DMS153 treated with DMSO at 0.1 percent for 48 hours (cell line): ENCODE measurements around the gene RASSF8.

Experiments used
- DNase-seq: peaks from one replicate; lab custom pipeline; 2025; ENCODE audit not compliant: unreplicated experiment; lab: John Stamatoyannopoulos, UW

The RASSF8 gene, protein sequence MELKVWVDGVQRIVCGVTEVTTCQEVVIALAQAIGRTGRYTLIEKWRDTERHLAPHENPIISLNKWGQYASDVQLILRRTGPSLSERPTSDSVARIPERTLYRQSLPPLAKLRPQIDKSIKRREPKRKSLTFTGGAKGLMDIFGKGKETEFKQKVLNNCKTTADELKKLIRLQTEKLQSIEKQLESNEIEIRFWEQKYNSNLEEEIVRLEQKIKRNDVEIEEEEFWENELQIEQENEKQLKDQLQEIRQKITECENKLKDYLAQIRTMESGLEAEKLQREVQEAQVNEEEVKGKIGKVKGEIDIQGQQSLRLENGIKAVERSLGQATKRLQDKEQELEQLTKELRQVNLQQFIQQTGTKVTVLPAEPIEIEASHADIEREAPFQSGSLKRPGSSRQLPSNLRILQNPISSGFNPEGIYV

DNA sequence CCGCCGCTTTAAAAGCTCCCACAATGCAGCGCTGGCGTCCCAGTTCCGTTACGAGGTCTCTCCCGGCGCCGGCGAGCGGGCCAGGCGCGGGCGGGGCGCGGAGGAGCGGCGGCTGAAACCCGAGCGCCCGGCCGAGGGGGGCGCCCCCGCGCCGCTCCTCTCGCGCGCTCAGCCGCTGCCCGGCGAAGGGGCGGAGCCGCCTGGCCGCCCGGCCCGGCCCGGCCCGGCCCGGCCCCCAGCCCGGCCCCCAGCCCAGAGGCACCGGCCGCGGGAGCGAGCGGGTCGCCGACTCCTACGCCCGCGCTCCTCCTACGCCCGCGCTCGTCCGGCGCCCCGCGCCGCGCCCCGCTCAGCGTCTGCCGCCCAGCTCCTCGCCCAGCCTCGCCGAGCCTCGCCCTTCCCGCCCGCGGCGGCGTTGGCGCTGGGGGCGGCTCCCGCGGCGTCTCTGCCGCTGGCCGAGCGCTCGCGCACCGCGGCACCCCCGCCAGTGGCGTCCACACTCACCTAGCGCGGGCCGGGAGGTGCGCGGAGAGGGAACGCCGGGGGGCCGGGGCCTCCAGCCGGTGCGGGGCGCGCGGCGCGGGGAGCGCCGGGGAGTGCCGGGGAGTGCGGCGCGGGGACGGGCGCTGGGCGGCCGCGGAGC is at the start of gene RASSF8:
Gene RASSF8, plus strand, starts transcription at position 255 of the 643 bp plus-strand sequence. CDS start 96,662 bp downstream, outside the sequence.
- DNase-seq: peak; percentile 26

GRCh38 chr12:25914551-25914950 is 43.9 kb upstream of the RASSF8 start:
- no peak for DNase-seq

DNA sequence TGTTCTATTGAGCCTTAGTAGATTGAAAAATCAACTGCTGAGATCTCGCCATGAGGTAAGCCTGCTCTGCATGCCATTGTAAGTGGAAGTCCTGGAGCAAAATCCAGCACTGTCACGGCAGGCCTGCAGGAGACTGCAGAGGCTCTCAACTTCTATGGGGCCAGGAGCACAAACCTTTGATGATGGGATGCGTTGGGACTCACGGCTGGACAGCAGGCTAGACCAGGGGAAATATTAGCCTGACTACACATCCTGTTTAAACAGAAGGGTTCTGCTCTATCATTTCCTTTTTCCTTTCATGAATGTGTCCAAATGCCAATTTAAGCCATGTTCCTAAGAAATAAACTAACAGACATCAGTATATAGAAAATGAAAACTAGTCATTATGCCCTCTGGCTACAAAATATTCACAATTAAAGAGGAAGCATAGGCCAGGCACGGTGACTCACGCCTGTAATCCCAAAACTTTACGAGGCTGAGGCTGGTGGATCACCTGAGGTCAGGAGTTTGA is 33.9 kb upstream of the RASSF8 start:
- no peak for DNase-seq

DNA sequence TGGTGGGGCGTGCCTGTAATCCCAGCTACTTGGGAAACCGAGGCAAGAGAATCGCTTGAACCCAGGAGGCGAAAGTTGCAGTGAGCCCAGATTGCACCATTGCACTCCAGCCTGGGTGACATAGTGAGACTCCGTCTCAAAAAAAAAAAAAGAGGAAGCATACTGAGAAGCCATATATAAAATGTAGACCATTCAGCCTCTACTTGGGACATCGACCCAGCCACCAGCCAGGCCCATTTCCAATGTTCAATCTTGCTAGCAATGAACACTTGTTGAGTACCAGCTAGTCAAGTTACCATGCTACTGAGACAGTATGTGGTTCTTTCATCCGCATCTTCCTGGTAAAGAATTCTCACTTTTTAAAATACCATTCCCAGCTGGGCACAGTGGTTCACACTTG is 33.4 kb upstream of the RASSF8 start:
- no peak for DNase-seq

DNA sequence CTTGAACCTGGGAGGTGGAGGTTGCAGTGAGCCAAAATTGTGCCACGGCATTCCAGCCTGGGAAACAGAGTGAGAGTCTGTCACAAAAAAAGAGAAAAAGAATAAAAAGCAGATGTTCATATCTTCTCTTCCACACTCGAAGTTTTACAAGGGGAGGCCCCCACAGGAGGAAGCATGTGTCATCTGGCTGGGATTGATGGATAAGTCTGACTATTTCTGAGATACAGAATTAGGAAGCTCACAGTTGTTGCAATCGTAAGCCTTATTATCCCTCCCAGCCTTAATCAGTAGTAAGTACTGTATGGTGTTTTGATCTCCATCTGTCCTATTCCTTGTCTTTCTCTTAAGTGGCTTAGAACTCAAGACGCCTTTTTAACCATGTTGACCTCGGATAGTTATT is 31.9 kb upstream of the RASSF8 start:
- no peak for DNase-seq

DNA sequence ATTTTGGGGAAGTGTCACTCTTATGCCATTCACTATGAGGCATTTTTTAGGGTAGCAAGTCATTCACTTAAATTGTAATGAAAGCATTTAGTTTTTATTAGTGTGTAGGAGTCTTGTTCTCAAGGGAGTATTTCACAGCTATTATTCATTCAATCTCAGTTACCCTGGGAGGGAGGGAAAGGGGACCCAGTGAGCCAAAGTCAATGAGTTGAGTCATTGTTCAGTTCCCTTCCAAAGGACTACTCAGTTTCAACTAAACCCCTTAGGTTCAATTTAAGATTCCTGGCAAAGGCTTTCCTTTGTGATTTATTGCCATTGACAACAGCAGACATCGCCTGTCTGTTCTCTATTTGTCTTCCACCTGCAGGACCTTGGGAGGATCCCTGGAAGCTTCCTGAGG is 29.3 kb upstream of the RASSF8 start:
- no peak for DNase-seq

DNA sequence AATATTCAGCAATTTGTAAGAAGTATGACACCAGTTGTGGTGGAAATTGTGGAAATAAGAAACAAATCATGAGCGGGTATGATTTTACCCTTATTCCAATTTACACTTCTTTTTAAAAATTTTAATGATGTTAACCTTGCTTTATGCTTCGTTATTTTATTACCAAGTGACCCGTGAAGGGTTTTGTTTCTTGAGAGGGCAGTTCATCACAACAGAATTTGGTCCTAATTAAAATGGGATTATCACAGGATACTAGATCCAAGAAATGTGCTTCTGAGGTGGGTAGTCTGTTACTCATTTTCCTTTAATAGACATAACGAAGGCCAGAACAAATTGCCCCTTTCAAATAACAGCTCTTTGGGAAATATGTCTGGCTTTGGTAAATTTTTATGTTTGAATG is 25.5 kb upstream of the RASSF8 start:
- DNase-seq: no peak

DNA sequence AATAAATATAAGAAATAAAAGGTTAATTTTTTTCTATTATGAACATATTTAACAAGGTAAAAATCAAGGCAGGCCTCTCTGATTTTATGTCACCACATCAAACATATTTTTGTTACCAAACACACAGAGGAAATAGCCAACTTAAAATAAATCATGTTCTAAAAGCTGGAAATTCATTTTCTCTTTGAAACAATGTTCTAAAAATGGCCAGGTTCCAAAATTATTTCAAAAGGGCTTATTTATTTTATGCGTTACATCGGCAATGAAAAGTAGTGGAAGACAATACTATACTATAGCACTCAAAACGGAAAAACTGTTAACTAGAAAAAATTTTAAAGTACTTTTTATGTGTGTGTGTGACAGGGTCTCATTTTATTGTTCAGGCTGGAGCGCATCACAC is 24.0 kb upstream of the RASSF8 start:
- DNase-seq: no peak

- no peak for DNase-seq
Measured at GRCh38 chr12:25935355-25936144, 22.9 kb upstream of the RASSF8 start.

GRCh38 chr12:25937096-25937495 is 21.4 kb upstream of the RASSF8 start:
- no peak for DNase-seq

GRCh38 chr12:25938581-25938980 is 19.9 kb upstream of the RASSF8 start:
- DNase-seq: no peak

GRCh38 chr12:25939606-25940005 is 18.9 kb upstream of the RASSF8 start:
- DNase-seq: no peak

- no peak for DNase-seq
Measured at GRCh38 chr12:25940886-25941285, 17.6 kb upstream of the RASSF8 start.

DNA sequence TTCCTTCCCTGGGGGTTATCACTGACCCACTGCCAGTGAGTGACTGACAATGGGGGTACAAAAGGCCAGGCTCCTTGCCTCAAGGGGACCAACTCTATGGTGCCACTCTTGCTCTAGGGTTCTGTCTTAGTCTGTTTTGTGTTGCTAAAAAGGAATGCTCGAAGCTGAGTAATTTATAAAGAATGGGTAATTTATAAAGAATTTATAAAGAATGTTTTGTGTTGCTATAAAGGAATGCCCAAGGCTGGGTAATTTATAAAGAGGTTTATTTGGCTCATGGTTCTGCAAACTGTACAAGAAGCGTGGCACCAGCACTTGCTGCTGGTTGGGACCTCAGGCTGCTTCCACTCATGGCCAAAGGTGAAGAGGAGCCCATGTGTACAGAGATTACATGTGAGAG is 15.8 kb upstream of the RASSF8 start:
- no peak for DNase-seq

DNA sequence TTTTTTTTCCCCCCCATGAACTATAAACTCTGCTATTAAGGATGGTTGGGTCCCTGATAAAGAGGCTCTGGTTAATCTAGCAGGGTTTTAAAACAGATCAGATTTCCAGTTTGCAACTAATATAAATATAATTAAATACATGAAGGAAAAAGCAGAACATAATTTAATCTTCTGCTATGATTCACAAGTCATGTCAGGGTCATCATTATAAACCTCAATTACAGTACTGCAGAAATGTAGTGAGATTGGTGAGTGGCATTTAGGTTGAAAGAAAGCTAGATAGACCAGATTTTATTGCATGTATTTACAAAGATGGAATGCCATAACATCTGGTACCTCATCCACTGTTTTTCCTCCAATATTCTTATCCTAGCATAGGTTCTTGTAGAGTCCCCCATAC is 14.5 kb upstream of the RASSF8 start:
- no peak for DNase-seq

DNA sequence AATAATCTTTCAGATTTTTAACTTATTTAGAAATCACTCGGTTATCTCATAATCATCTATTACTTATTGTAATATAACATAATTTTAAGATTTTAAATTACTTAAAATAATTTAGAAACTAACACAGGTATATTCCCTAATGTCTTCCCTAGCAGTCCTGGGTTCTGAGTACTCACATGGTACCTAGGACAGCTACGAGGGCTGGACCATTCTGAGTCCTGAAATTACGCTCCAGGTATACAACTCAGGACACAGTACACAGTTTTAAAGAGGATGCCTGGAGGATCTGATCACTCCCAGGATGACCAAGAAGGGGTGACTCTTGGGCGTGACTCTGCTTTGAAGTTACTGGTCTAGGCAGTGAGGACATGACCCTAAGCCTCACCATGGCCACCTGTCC is 9.1 kb upstream of the RASSF8 start:
- no peak for DNase-seq

DNA sequence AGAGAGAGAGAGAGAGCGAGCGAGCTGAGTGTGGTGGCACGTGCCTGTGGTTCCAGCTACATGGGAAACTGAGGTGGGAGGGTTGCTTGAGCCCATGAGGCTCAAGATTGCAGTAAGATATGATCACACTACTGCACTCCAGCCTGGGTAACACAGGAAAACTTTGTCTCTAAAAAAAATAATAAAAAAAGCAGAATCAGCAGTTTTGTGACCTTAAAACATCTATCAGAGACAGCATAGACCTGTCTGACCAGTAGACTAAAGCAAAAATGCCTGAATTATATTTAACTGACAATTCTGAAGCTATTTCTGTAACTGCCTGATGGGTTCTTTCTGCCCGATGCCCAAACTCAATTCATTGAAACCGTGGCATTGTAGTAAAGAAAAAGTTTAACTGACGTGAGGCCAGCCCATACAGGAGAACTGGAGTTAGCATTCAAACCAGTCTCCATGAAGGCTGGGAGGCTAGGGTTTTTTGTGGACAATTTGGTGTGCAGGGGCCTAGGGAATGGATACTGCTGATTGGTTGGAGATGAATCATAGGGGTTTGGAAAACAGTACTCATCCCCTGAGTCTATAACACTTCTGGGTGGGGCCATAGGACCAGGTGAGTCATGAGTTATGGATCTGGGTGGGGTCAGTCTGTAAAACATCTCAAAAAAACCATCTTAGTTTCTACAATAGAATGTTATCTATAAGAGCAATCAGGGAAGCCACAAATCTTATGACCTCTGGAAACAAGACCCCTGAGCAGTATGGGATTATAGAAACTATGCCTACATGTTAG is 8.0 kb upstream of the RASSF8 start:
- DNase-seq: no peak

- no peak for DNase-seq
Measured at GRCh38 chr12:25957793-25958427, 572 bp upstream of the RASSF8 start.

DNA sequence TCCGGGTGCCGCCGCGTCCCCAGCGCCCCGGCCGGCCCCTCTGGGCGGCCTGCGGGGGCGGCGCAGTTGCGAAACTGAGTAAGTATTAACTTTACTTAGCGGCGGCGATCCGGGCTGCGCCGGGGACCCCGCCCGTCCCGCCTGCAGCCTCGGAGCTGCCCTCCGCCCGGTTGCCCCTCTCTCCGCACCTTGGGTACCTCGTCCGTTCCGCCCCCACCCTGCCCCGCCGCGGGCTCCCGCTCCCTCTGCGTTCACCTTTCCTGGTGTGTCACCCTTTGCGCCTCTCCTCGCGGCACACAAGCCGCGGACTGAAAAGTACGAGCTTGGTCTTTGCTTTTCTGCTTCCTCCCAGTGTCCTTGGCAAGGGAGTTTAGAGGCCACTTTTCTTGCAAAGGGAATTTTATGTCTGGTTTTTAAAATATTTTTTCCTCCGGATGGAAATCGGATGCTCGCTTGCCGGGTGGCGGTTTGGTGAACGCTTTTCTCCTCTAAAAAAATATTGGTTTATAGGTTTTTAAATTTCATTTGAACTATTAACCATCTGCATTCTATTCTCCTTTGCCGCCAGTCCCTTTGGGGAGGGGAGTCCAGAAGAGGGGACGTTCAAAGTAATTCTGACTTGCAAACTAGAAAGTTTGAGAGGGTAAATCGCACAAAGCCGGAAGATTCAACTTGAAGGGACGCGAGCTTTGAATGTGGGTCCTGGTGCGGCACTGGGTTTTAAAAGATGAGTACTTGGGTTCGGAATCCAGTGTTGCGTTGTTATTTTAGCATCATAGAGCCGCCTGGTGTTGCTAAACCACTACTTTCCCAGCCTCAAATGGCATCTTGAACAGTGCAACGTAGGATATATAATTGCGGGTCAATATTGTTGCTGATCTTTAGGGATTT is 834 bp downstream of the RASSF8 start:
- no peak for DNase-seq
